SK-N-MC (cell line): ENCODE data around the gene STPG1.

Experiments used
- EZH2 ChIP-seq: fragments of 200-600 bp; sonication (generic); IDR thresholded peaks from one replicate; pipeline ENCODE4 v1.6.1; 2017; ENCODE audit warnings: antibody characterized with exemption
- FOXP2 ChIP-seq: optimal IDR thresholded peaks from 2 replicates; pipeline ENCODE3; 2011; ENCODE audit warnings: mild to moderate bottlenecking, moderate library complexity; ENCODE audit not compliant: insufficient read depth; ENCODE audit errors: extremely low read length, control extremely low read depth
- POLR2AphosphoS5 ChIP-seq: IDR thresholded peaks from 2 replicates; pipeline ENCODE4 v1.6.1; 2012; ENCODE audit warnings: mild to moderate bottlenecking, low read depth, low read length, borderline replicate concordance

- TF ChIP-seq POLR2AphosphoS5 (no peak), EZH2 (no peak), FOXP2 (no peak)
These were observed 7.9 kb upstream of the STPG1 start for GRCh38 chr1:24421502-24421901.
